ENCODE results near the gene IL1R2. TPM values are rescaled to one million over a fixed set of nuclear protein-coding genes. Genes with fewer than 3 reads are reported as not detected.
A peak's percentile ranks its signal among the peaks of the same experiment; 100 is the strongest.
"Not testable (repeated sequence)": the region's sequence is repeated elsewhere in the genome, so short reads cannot be mapped to it uniquely, and the experiment has no call there.

Gene IL1R2
- total RNA-seq, 2 donors from 2014 or later = 18.3 to 47.7 TPM

- ATAC-seq (ENCODE audit: insufficient number of reproducible peaks, low FRiP score, low read depth) = peak; percentile 95
- H3K4me1 ChIP-seq (ENCODE audit: control insufficient read depth in 1 of 2, low read depth in 2 of 2) = peaks cover 39 to 61% of the 10 kb centered on the region in 2 donors
- H3K9me3 ChIP-seq = no peaks in the 10 kb centered on the region
- no peak for TF ChIP-seq CTCF (IDR thresholded peaks at IDR 0.05)
- peak; percentile 93 for DNase-seq (ENCODE audit: low spot score)
- H3K27ac ChIP-seq = peak overlapping the region; percentile 99
- H3K36me3 ChIP-seq = no peaks in the 10 kb centered on the region
- peak overlapping the region; percentile 51 for H3K4me3 ChIP-seq
- H3K27me3 ChIP-seq (replicated peaks; ENCODE audit: insufficient read depth) = no peaks in the 10 kb centered on the region
Observed at GRCh38 chr2:102063941-102064678, 72.3 kb downstream of the IL1R2 start.

- Histone ChIP-seq H3K9me3 (no peaks in the 10 kb centered on the region), H3K27ac (peak overlapping the region; percentile 99), H3K27me3 (replicated peaks; ENCODE audit: insufficient read depth) (no peaks in the 10 kb centered on the region), H3K4me3 (peak overlapping the region; percentile 32), H3K4me1 (ENCODE audit: control insufficient read depth in 1 of 2, low read depth in 2 of 2) (peaks cover 43 to 70% of the 10 kb centered on the region in 2 donors), H3K36me3 (no peaks in the 10 kb centered on the region)
- TF ChIP-seq CTCF (IDR thresholded peaks at IDR 0.05) = no peak
- ATAC-seq (ENCODE audit: insufficient number of reproducible peaks, low FRiP score, low read depth) = no peak
- DNase-seq (ENCODE audit: low spot score) = no peak
Observed at GRCh38 chr2:102064679-102065674, 73.2 kb downstream of the IL1R2 start.

- DNase-seq (ENCODE audit: low spot score) (no peak), ATAC-seq (ENCODE audit: insufficient number of reproducible peaks, low FRiP score, low read depth) (no peak)
- H3K27me3 ChIP-seq (replicated peaks; ENCODE audit: insufficient read depth) = no peaks in the 10 kb centered on the region
- no peak overlapping the region for H3K4me3 ChIP-seq
- H3K9me3 ChIP-seq = no peaks in the 10 kb centered on the region
- no peaks in the 10 kb centered on the region for H3K36me3 ChIP-seq
- peaks cover 46 to 78% of the 10 kb centered on the region in 2 donors for H3K4me1 ChIP-seq (ENCODE audit: control insufficient read depth in 1 of 2, low read depth in 2 of 2)
- TF ChIP-seq CTCF (IDR thresholded peaks at IDR 0.05) = no peak
- H3K27ac ChIP-seq = peak overlapping the region; percentile 99
Observed at GRCh38 chr2:102065675-102066252, 74.0 kb downstream of the IL1R2 start.

- peaks cover 47 to 79% of the 10 kb centered on the region in 2 donors for H3K4me1 ChIP-seq (ENCODE audit: control insufficient read depth in 1 of 2, low read depth in 2 of 2)
- TF ChIP-seq CTCF (IDR thresholded peaks at IDR 0.05) = no peak
- DNase-seq (ENCODE audit: low spot score) (no peak), ATAC-seq (ENCODE audit: insufficient number of reproducible peaks, low FRiP score, low read depth) (peak; percentile 6)
- peak overlapping the region; percentile 99 for H3K27ac ChIP-seq
- no peaks in the 10 kb centered on the region for H3K9me3 ChIP-seq
- no peaks in the 10 kb centered on the region for H3K27me3 ChIP-seq (replicated peaks; ENCODE audit: insufficient read depth)
- H3K4me3 ChIP-seq = no peak overlapping the region
- H3K36me3 ChIP-seq = no peaks in the 10 kb centered on the region
Observed at GRCh38 chr2:102066554-102066953, 74.8 kb downstream of the IL1R2 start.

- ATAC-seq (ENCODE audit: insufficient number of reproducible peaks, low FRiP score, low read depth); H3K27me3 ChIP-seq (replicated peaks; ENCODE audit: insufficient read depth); H3K9me3 ChIP-seq; DNase-seq (ENCODE audit: low spot score); H3K36me3 ChIP-seq; H3K4me3 ChIP-seq: not testable (repeated sequence)
- peak overlapping the region in 1 of 2 donors; percentile 72 for H3K27ac ChIP-seq
- peaks cover 40 to 65% of the 10 kb centered on the region in 2 donors for H3K4me1 ChIP-seq (ENCODE audit: control insufficient read depth in 1 of 2, low read depth in 2 of 2)
Observed at GRCh38 chr2:102068126-102068525, 76.4 kb downstream of the IL1R2 start.
